A549 treated with AZD9567 at 1 μM for 4 hours (cell line): Measurements from ENCODE around the gene ABL2. TPM values are rescaled to one million over a fixed set of nuclear protein-coding genes. Genes with fewer than 3 reads are reported as not detected.

Source experiments
- total RNA-seq: library from RNA; stranded (reverse); fragments of 200-300 nt; extraction: Qiagen RNA extraction; gene quantifications from 5 replicates; pipeline ENCODE4 v1.2.3, GENCODE V29; 2022; ENCODE audit not compliant: insufficient read depth

The ABL2 gene
- 15.4 to 18.7 TPM (median 16.2 TPM) in 5 replicates for total RNA-seq

DNA sequence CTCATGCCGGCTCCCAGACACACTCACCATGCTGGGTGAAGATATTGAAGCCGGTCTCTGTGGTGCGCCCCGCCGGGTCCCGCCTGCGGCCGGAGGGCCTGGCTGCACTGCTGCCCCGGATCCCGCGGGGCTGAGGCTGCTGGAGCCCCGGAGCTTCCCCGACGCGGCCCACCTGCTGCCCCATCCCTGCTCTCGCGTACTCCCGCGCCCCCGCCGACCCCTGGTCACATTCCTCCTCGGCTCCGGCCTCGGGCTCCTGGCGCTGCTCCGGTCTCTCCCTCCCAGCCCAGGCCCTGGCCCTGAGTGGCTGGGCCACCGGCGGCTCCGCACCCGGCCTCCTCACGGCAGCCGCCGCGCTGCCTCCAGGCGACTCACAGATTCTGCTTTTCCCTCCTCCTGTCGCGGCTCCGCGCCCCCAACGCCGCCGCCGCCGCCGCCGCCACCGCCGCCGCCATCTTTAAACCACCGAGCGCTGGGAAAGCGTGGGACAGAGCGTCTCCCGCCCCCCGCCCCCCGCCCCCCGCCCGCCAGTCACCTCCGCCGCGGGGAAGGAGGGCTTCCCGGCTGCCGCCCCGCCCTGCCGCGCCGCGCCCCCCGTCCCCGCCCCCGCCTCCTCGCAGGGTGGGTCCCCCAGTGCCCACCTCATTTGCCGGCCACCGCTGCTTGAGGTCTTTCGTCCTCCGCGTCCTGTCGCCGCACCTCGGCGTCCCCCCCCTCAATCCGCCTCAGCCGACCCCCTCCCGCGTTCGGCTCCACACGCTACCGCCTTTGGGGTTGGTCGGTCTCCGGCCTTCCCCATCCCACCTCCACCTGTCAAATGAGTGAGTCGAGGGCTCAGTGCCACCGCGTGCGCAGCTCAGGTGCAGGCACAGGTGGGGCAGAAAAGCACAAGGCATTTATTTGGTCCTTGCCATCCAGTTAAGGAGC, at the start of gene ABL2:
TSS of gene ABL2 (minus strand) at position 464 of the 927 bp plus-strand sequence. CDS start at position 184, 280 bp downstream.

DNA sequence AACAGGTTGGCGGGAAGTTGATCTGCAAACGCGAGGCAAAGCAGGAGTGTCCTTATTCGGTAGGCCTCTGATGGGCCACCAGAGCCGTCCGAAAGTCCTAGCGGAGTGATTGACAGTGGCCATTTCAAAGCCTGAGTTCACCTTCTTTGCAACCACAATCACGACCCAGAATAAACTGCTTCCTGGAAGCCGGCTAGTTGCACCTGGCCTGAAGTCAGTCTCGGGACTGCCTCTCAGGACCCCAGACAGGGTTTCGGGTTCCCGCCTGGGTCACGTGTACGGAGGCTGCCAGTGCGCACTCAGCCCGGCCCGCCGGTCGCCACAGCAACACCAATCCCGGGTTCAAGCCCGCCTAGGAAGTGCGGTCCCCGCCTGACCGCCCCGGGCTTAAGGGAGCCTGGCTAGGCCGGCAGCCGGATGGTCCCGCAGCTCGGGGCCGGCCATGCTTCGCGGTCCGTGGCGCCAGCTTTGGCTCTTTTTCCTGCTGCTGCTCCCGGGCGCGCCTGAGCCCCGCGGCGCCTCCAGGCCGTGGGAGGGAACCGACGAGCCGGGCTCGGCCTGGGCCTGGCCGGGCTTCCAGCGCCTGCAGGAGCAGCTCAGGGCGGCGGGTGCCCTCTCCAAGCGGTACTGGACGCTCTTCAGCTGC, 147.7 kb downstream of the ABL2 start, which contains the start of gene TOR3A:
TSS of gene TOR3A (plus strand) at position 384 of the 646 bp plus-strand sequence. CDS start at position 443, 59 bp downstream.

Other genes starting within 250 kb of the ABL2 start
- 15.5 to 19.4 TPM (median 16.7 TPM) in 5 replicates for gene FAM20B, start 203.8 kb downstream of the ABL2 start, total RNA-seq
- gene TOR3A, start 147.6 kb downstream of the ABL2 start, total RNA-seq = 23.2 to 42.9 TPM (median 41.8 TPM) in 5 replicates
- gene SOAT1, start 64.1 kb upstream of the ABL2 start, total RNA-seq = 20.1 to 30.4 TPM (median 30.0 TPM) in 5 replicates
- gene AXDND1, start 136.3 kb upstream of the ABL2 start, total RNA-seq = 0.24 to 0.68 TPM (median 0.31 TPM) in 4 of 5 replicates, not detected in the other